Endometrial microvascular endothelial cells (primary cell): ENCODE measurements around the gene RBM33. TPM values are rescaled to one million over a fixed set of nuclear protein-coding genes. Genes with fewer than 3 reads are reported as not detected.

ENCODE experiments used
- in situ Hi-C: cut with HindIII; loops from 2 replicates; pipeline ENCODE4 v1.10.0; 2017; ENCODE audit warnings: low sequenced_read_pairs, low pct_unique_long_range_greater_than_20kb; ENCODE audit errors: inconsistent ontology term
- total RNA-seq: library from RNA; depleted of rRNA; stranded (reverse); fragments of >200 nt; gene quantifications from one replicate; pipeline ENCODE4 v1.2.3, GENCODE V29; 2015; ENCODE audit errors: inconsistent ontology term

RBM33 gene
- total RNA-seq, 1 donor from 2014 or later: 12.4 TPM

GRCh38 chr7:155735442-155736115 lies 91.1 kb downstream of the RBM33 start:
- in situ Hi-C loops: no loop called here

DNA sequence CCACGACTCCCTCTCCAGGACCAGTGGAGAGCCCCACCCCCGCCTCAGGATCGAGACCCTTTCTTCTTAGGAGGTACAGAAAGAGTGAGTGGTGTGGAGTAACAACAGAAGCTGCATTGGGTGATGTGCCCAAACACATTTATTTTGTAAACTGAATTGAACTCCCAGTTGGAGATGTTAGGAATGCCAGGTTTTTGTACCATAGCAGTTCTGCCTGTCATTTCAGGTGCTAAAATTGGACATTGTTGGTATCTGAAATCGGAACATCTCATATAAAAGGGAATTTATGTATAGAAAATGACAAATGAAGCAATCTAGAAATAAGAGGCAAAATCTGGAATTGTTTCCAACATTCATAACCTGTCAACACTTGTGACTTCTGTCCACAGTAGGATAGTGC lies 93.1 kb downstream of the RBM33 start:
- in situ Hi-C loops: no loop called here

- in situ Hi-C loops: no loop called here
These were observed 93.6 kb downstream of the RBM33 start for GRCh38 chr7:155738104-155738503.

- in situ Hi-C loops: no loop called here
These were observed 94.4 kb downstream of the RBM33 start for GRCh38 chr7:155738652-155739537.

- in situ Hi-C loops: no loop called here
These were observed 95.2 kb downstream of the RBM33 start for GRCh38 chr7:155739538-155740143.

DNA sequence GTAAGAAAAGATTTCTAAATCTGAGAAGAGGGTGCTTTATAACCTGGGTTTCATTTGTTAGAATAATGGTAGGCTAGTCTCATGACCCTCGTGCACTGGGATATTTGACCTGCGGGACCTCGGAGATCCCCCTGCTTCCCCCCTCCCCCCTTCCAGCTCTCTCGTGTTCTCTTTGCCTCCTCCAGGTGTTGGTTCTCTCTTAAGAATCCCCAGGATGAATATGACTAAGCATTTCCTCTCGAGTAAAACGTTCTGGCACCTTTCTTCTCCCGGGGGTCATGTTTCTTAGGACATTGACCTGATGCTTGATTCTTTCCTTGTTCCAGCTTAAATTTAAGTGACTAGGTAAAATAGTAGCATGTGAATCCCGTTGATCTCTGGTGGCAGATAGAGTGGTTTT lies 96.6 kb downstream of the RBM33 start:
- in situ Hi-C loops: no loop called here

- in situ Hi-C loops: no loop called here
These were observed 97.3 kb downstream of the RBM33 start for GRCh38 chr7:155741805-155742204.

DNA sequence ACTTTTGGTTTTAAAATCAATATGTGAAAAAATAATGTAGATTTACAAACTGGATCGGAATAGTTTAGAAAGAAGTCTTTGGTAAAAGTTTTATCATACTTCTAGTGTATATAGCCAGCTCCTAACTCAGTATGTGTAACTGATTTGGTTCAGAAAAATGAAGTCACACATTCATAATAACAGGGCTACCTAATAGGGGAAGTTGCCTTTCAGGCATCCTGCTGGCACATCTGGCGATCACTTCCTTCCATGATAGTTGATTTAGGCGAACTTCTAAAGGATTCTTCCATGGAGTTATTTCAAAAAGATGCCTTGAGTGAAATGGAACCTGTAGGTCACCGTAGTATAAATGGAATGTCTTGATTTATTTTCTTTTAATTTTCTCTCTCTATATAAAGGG lies 98.7 kb downstream of the RBM33 start:
- in situ Hi-C loops: no loop called here

DNA sequence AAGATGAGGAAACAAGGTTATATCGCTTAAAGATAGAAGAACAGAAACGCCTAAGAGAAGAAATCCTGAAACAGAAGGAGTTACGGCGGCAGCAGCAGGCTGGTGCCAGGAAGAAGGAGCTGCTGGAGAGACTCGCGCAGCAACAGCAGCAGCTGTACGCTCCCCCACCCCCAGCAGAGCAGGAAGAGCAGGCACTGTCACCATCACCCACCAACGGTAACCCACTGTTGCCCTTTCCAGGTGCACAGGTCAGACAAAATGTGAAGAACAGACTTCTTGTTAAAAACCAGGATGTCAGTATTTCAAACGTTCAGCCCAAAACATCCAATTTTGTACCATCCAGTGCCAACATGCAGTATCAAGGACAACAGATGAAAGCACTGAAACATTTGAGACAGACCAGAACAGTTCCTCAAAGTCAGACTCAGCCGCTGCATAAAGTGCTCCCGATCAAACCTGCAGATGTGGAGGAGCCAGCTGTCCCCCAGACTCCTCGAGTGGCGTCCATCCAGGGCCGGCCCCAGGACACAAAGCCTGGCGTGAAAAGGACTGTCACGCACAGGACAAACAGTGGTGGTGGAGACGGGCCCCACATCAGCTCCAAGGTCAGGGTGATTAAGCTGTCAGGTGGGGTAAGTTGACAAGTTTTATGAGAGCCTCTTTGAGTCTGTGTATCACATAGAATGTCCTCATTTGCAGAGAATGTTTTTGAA lies 100.7 kb downstream of the RBM33 start:
- in situ Hi-C loops: no loop called here

- in situ Hi-C loops: no loop called here
These were observed 101.3 kb downstream of the RBM33 start for GRCh38 chr7:155745737-155746136.

DNA sequence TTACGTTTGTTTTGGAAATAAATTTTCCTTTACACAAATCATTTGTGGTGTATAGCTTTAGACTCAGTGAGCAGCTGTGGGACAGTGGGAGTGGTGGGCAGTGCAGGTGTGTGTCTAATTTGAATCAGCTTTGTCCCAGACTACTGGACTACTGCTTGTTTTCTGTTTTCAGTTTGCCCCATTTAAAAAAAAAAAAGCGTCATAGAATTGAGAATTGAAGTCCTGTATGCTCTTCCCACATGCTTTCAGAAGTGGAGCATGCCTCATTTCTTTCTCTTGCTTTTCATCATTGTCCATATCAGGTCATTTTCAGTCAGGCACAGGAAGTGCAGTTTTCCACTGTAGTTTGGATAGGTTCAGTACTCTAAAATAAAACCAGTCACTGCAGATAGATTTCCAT lies 101.7 kb downstream of the RBM33 start:
- in situ Hi-C loops: no loop called here

GRCh38 chr7:155747209-155747608 lies 102.7 kb downstream of the RBM33 start:
- in situ Hi-C loops: no loop called here

DNA sequence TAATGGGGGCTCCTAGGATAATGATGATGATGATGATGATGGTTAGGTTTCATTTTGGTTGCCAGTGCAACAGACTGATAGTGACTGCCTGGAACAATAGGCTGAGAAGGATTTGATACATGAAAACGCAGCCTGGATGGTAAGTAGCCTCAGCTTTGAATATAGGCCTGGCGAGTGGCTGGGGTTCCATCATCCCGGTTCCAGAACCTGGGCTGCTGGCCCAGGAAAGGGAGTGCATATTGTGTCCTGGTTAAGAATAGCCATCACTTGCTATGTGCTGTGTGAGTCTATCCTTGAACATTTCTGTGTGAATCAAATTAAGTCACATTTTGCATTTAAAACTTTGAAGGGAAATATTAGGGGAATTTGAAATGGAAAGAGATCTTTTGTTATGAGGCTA lies 105.1 kb downstream of the RBM33 start:
- in situ Hi-C loops: no loop called here

DNA sequence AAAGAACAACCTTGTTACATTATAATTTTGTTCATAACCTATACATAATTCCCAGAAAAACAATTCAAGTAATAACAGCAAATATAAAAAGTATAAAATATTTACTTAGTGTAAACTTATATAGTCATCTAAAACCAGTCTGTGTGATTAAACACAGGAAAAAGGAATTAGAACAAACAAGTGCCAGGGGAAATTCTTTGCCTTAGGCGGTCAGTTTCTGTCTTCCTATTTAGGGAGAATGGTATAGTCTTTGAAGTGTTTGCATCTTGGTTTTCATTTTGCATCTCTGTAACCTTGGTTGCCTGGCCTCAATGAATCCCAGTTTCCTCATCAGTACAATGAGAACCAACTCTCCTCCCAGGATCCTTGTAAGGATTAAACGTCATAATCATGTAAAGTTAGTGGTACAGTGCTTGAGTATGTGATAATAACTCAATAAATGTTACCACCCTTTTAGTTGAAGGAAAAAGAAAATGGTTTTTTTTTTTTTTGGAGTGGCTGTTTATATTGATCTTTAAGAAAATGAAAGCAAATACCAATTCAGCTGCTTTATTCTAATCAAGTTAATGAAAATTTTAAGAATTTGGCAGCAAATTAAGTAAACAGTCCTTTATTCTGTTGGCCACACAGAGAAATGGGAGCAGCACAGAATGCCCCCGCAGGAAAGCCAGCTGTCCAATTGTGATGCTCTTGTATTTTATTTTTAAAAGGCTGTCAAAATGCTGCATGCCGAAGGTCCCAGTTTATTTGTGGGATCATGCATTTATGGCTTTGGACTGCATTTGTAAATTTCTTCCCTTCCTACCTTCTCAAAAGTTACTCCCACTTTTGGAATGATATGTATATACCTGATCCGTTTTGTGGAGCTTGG lies 106.0 kb downstream of the RBM33 start:
- in situ Hi-C loops: no loop called here

- in situ Hi-C loops: no loop called here
These were observed 106.9 kb downstream of the RBM33 start for GRCh38 chr7:155751409-155751808.

GRCh38 chr7:155752756-155753445 lies 108.4 kb downstream of the RBM33 start:
- in situ Hi-C loops: no loop called here

DNA sequence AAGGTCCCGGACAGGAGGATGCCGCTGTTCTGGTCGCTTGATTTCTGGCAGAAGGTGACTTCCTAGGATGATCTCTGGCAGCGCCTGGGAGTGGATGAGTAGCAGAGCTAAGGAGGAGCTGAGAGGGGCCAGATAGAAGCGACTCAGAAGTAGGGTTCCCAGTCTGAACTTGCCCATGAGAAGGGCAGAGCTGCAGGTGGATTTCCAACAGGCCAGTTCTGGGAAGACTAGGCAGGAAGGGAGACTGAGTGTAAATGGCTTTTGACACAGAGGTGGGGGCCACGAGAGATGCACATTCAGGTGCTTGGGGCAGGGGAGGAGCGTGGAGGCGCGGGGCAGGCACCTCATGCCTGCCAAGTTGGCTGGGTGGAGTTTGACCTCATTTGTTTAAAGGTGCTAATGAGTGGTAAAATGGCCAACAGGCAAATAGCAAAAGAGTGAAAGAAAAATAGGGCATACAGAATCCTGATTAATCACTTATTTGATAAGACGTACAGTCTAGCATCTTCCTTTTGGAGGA lies 109.0 kb downstream of the RBM33 start:
- in situ Hi-C loops: no loop called here

DNA sequence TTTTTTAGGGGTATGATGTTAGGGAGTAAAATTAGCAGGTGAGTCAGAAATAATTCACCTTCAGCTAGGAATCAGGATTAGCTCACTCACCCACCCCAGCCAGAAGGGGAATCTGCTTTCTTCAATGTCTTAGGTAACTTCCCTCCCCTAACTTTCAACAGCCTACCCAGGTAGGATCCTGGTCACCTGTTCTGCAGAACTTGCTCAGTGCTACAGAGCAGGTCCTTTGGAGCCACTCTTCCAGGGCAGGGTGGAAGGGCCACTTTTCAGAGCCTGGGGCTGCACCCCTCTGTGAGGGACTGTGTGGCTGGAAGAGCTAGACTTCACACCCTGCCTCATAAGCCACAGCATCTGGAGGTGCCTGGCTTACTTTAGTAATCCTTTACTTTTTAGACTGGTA lies 109.7 kb downstream of the RBM33 start:
- in situ Hi-C loops: no loop called here
